ENCODE data around the gene SETBP1. TPM values are rescaled to one million over a fixed set of nuclear protein-coding genes. Genes with fewer than 3 reads are reported as not detected.

Gene SETBP1
- total and polyA plus RNA-seq, 9 of the 15 experiments (the other 6 are each of a cell fraction or from before 2014, with no cell fraction given), result under 0.01 to 0.13 (median 0.04) TPM

DNA sequence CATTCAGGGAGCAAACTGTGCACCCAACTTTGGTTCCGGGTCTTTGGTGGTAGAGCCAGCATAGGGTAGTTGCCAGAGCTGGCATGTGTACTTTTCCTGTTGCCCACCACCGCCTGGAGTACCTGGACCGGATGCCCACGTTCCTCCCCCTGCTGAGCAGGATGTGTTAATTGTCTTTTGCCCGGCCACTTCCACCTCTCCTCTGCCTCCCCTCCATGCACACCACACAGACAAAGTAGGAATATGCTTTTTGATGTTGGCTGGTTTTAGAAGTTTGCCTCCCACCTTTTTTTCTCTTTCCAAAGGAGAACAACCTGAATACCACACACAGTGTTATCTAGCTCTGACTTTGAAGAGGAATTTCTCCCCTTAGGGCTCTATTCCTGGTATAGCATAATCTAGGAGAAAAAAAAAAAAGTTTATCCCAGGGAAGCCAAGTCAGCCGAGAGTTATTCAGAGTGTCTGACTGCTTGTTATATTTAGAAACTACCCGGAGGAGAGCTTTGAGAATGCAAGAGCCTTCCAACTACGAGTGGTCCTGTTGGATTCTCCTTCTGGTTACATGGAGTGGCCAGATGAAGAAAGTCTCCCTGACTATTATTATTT is 111.9 kb downstream of the SETBP1 start (continued):
- TF ChIP-seq CEBPZ (IDR thresholded peaks at IDR 0.05; ENCODE audit: borderline replicate concordance, low read depth, low read length), result no peak
- no peak for TF ChIP-seq TCF15 (CRISPR knock-in tag; IDR thresholded peaks at IDR 0.05)
- TF ChIP-seq, protein P1, sequence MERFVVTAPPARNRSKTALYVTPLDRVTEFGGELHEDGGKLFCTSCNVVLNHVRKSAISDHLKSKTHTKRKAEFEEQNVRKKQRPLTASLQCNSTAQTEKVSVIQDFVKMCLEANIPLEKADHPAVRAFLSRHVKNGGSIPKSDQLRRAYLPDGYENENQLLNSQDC (CRISPR knock-in tag; IDR thresholded peaks at IDR 0.05), result no peak
- no peak for TF ChIP-seq MITF (IDR thresholded peaks at IDR 0.05)
- no peak for TF ChIP-seq ATF3 (IDR thresholded peaks at IDR 0.05)
- no peak for TF ChIP-seq ATF3 (CRISPR knock-in tag; conservative IDR thresholded peaks at IDR 0.05)
- no peak for TF ChIP-seq MGA (IDR thresholded peaks at IDR 0.05)
- no peak for TF ChIP-seq ZNF133 (CRISPR knock-in tag; IDR thresholded peaks at IDR 0.05)
- TF ChIP-seq PRMT5 (CRISPR knock-in tag; IDR thresholded peaks at IDR 0.05), result no peak
